Lung (tissue), 12 donors: ENCODE results near the gene BIN2. TPM values are rescaled to one million over a fixed set of nuclear protein-coding genes. Genes with fewer than 3 reads are reported as not detected.
"Not testable (repeated sequence)": the region's sequence is repeated elsewhere in the genome, so short reads cannot be mapped to it uniquely, and the experiment has no call there.

ENCODE experiments used
- ATAC-seq: fragments of 200-7000 bp; cut with Tn5 transposase; one replicate; pipeline ENCODE4 v1.9.1; 2020; ENCODE audit warnings: moderate number of reproducible peaks; ENCODE audit not compliant: insufficient read depth, low FRiP score
- DNase-seq, 3 donors: peaks; one replicate each; pipeline ENCODE4 v3.0.0-alpha.2; 2013 to 2017
- H3K27ac ChIP-seq, 2 donors: one replicate each; pipeline ENCODE4 v1.5.1; 2013; ENCODE audit warnings: mild to moderate bottlenecking in 2 of 2, moderate library complexity in 2 of 2, control low read depth in 1 of 2, inconsistent platforms in 1 of 2, low read depth in 1 of 2, low read length in 1 of 2
- H3K27me3 ChIP-seq, 3 donors: one replicate each; pipeline ENCODE4 v1.5.1; 2013; ENCODE audit warnings: low read length in 2 of 3; ENCODE audit not compliant: control insufficient read depth in 3 of 3, insufficient read depth in 3 of 3
- H3K36me3 ChIP-seq, 4 donors: one replicate each; pipeline ENCODE4 v1.5.1; 2013; ENCODE audit warnings: low read length in 4 of 4, mild to moderate bottlenecking in 1 of 4, moderate library complexity in 1 of 4; ENCODE audit not compliant: control insufficient read depth in 4 of 4, insufficient read depth in 4 of 4
- H3K4me1 ChIP-seq, 5 donors: one replicate each; pipeline ENCODE4 v1.5.1; 2013; ENCODE audit warnings: low read length in 5 of 5, mild to moderate bottlenecking in 2 of 5, moderate library complexity in 1 of 5; ENCODE audit not compliant: control insufficient read depth in 5 of 5, insufficient read depth in 5 of 5
- H3K4me3 ChIP-seq: one replicate; pipeline ENCODE4 v1.5.1; 2013; ENCODE audit warnings: mild to moderate bottlenecking, control low read depth, moderate library complexity
- H3K9ac ChIP-seq, 2 donors: one replicate each; pipeline ENCODE4 v1.5.1; 2013; ENCODE audit warnings: low read length in 2 of 2, control low read depth in 1 of 2; ENCODE audit not compliant: insufficient read depth in 1 of 2
- H3K9me3 ChIP-seq, 4 donors: one replicate each; pipeline ENCODE4 v1.5.1; 2013; ENCODE audit warnings: low read length in 3 of 4, mild to moderate bottlenecking in 1 of 4, moderate library complexity in 1 of 4; ENCODE audit not compliant: control insufficient read depth in 4 of 4, insufficient read depth in 3 of 4
- WGBS, 2 donors: extraction: QIAGEN DNeasy Blood & Tissue Kit; methylation state at CpG; one replicate each; pipeline ENCODE4 v1.1.7; 2013; 5-methylcytosine and 5-hydroxymethylcytosine counted together
- polyA plus RNA-seq, 2 donors: library from polyadenylated mRNA; stranded (reverse); fragments of 200-250 nt; gene quantifications; one replicate each; pipeline ENCODE4 v1.2.1, GENCODE V29; 2013
- total RNA-seq, 2 donors: library from RNA; depleted of rRNA in 1 of 2; stranded (reverse); fragments of >200 nt in 1 of 2; gene quantifications; one replicate each; pipeline ENCODE4 v1.2.1, GENCODE V29; 2014 to 2021
- TF ChIP-seq, protein P1 (sequence below): IDR thresholded peaks from 2 replicates; pipeline ENCODE4 v1.5.1; 2012; ENCODE audit warnings: mild to moderate bottlenecking; ENCODE audit errors: control extremely low read depth, extremely low read depth
- donor health status: control.
- donor health status: control.
- donor health status: Bipolar disorder and iron deficiency.
- donor health status: healthy.
- donor health status: DM: yes; HTN: yes; CAD: no.

BIN2 gene
- total and polyA plus RNA-seq, 4 donors: 12.0 to 54.5 (median 18.1) TPM

DNA sequence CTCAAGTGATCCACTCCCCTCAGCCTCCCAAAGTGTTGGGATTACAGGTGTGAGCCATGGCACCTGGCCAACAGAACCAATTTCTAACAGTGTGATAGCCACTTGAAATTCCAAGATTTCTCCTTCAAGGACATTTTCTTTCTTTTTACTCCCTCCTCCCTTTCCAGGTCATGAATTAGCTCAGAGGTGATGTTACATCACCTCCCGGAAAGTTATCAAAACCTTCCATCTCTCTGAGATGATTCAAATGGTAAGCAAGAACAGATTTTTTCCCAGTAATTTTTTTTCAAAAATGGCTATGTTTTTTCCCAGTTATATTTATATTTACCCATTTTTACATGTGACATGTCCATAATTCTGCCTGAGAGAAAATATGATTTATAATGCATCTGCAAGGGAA is 38.1 kb downstream of the BIN2 start:
- Histone ChIP-seq H3K9ac (no peak overlapping the region), H3K36me3 (no peaks in the 10 kb centered on the region), H3K27me3 (no peaks in the 10 kb centered on the region), H3K4me3 (no peak overlapping the region), H3K9me3 (no peaks in the 10 kb centered on the region), H3K4me1 (no peaks in the 10 kb centered on the region), H3K27ac (no peak overlapping the region)
- TF ChIP-seq, protein P1, sequence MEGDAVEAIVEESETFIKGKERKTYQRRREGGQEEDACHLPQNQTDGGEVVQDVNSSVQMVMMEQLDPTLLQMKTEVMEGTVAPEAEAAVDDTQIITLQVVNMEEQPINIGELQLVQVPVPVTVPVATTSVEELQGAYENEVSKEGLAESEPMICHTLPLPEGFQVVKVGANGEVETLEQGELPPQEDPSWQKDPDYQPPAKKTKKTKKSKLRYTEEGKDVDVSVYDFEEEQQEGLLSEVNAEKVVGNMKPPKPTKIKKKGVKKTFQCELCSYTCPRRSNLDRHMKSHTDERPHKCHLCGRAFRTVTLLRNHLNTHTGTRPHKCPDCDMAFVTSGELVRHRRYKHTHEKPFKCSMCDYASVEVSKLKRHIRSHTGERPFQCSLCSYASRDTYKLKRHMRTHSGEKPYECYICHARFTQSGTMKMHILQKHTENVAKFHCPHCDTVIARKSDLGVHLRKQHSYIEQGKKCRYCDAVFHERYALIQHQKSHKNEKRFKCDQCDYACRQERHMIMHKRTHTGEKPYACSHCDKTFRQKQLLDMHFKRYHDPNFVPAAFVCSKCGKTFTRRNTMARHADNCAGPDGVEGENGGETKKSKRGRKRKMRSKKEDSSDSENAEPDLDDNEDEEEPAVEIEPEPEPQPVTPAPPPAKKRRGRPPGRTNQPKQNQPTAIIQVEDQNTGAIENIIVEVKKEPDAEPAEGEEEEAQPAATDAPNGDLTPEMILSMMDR: no peak
- DNase-seq (peak in 2 of 3 donors; percentile 5 to 18), ATAC-seq (no peak)
- 66 to 91% methylated on average over 1 of the region's 1 CpG for WGBS, 2 donors

DNA sequence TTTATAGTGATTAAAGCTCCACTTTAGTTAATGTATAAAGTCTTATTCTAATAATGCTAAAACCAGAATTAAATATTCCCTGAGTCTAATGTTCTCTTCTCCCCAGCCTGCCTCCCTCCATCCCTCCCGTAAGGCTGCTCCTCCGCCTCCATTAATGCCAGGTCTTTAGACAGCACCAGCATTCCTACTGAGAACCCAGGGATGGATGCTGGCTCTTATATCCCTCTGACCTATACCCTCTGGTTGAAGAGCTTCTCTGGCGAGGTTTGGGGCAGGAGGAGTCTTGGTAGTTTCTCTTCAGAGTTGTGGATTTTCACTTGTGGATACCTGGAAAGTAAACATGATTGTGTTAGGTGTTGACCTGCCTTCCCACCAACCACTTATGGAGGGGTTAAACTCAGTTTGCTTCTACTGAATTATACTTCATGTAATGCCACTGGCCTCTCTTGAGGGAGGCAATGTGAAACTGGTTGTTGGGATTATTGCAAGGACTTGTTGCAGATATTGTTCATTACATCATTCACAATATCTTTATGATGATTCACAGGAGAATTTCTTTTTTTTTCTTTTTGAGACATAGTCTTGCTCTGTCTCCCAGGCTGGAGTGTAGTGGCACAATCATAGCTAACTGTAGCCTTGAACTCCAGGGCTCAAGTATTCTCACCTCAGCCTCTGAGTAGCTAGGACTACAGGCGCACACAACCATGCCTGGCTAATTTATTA is 42.6 kb downstream of the BIN2 start:
- 90 to 96% methylated on average over 4 of the region's 4 CpGs for WGBS, 2 donors
- Histone ChIP-seq H3K4me1 (no peaks in the 10 kb centered on the region), H3K9me3 (no peaks in the 10 kb centered on the region), H3K27ac (no peak overlapping the region), H3K9ac (no peak overlapping the region), H3K36me3 (no peaks in the 10 kb centered on the region), H3K27me3 (no peaks in the 10 kb centered on the region), H3K4me3 (no peak overlapping the region)
- ATAC-seq (no peak), DNase-seq (no peak)
- TF ChIP-seq, protein P1: no peak

- DNase-seq (no peak), ATAC-seq (no peak)
- no peaks in the 10 kb centered on the region for H3K36me3 ChIP-seq
- peaks cover 0 to 9% (median 6%) of the 10 kb centered on the region in 3 donors for H3K27me3 ChIP-seq
- H3K9ac ChIP-seq: no peak overlapping the region
- peaks cover 0 to 4% (median 0%) of the 10 kb centered on the region in 5 donors for H3K4me1 ChIP-seq
- H3K9me3 ChIP-seq: no peaks in the 10 kb centered on the region
- 69 to 100% methylated on average over 1 of the region's 1 CpG for WGBS, 2 donors
- TF ChIP-seq, protein P1: no peak
- H3K27ac ChIP-seq: no peak overlapping the region
- H3K4me3 ChIP-seq: no peak overlapping the region
Measured at GRCh38 chr12:51275088-51275487, 48.9 kb downstream of the BIN2 start.

DNA sequence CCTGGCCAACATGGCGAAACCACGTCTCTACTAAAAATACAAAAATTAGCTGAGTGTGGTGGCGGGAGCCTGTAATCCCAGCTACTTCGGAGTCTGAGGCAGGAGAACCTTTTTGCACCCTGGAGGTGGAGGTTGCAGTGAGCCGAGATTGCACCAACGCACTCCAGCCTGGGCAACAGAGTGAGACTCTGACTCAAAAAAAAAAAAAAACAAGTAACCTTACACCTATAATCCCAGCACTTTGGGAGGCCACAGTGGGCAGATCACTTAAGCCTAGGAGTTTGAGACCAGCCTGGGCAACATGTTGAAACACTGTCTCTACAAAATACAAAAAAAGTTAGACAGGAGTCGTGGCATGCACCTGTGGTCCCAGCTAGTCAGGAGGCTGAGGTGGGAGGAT is 51.2 kb downstream of the BIN2 start:
- 95 to 99% methylated on average over 7 of the region's 7 CpGs for WGBS, 2 donors
- not testable (repeated sequence) for ATAC-seq

More for the DNA sequence above, 51.2 kb downstream of the BIN2 start:
- H3K27ac ChIP-seq, H3K9ac ChIP-seq, H3K4me1 ChIP-seq, DNase-seq, H3K4me3 ChIP-seq, H3K27me3 ChIP-seq, H3K9me3 ChIP-seq, H3K36me3 ChIP-seq: not testable (repeated sequence)
